ENCODE data around the gene MRPS24.

Gene MRPS24

GRCh38 chr7:43869006-43869866, at the start of gene MRPS24:
TSS of gene MRPS24 (minus strand) at chr7:43869517. CDS start at chr7:43869495, 22 bp downstream.
- no peak for TF ChIP-seq CTCF (IDR thresholded peaks at IDR 0.05; ENCODE audit: insufficient read depth, low read length, poor library complexity, severe bottlenecking)
- Histone ChIP-seq H3K36me3 (ENCODE audit: control insufficient read depth, insufficient read depth, low read length) (peaks cover 7% of the 10 kb centered on the region), H3K27me3 (replicated peaks; ENCODE audit: control insufficient read depth, insufficient read depth, low read length) (no peaks in the 10 kb centered on the region), H3K4me3 (replicated peaks; ENCODE audit: low read depth, low read length) (peak within 1 kb of the TSS; percentile 92)
- peak; percentile 97 for DNase-seq (ENCODE audit: extremely low read depth, insufficient read length)

- peaks cover 1% of the 10 kb centered on the region for H3K36me3 ChIP-seq (ENCODE audit: control insufficient read depth, insufficient read depth, low read length)
- no peak overlapping the region for H3K4me3 ChIP-seq (replicated peaks; ENCODE audit: low read depth, low read length)
- H3K27me3 ChIP-seq (replicated peaks; ENCODE audit: control insufficient read depth, insufficient read depth, low read length), result no peaks in the 10 kb centered on the region
- DNase-seq (ENCODE audit: extremely low read depth, insufficient read length), result no peak
- no peak for TF ChIP-seq CTCF (IDR thresholded peaks at IDR 0.05; ENCODE audit: insufficient read depth, low read length, poor library complexity, severe bottlenecking)
These were observed 46.6 kb upstream of the MRPS24 start for GRCh38 chr7:43915907-43916306.

- H3K27me3 ChIP-seq (replicated peaks; ENCODE audit: control insufficient read depth, insufficient read depth, low read length), result no peaks in the 10 kb centered on the region
- TF ChIP-seq CTCF (IDR thresholded peaks at IDR 0.05; ENCODE audit: insufficient read depth, low read length, poor library complexity, severe bottlenecking), result no peak
- DNase-seq (ENCODE audit: extremely low read depth, insufficient read length), result no peak
- H3K36me3 ChIP-seq (ENCODE audit: control insufficient read depth, insufficient read depth, low read length), result peaks cover 1% of the 10 kb centered on the region
- no peak overlapping the region for H3K4me3 ChIP-seq (replicated peaks; ENCODE audit: low read depth, low read length)
These were observed 45.5 kb upstream of the MRPS24 start for GRCh38 chr7:43914795-43915194.

- peak; percentile 68 for DNase-seq (ENCODE audit: extremely low read depth, insufficient read length)
- H3K4me3 ChIP-seq (replicated peaks; ENCODE audit: low read depth, low read length), result peak within 1 kb of the TSS; percentile 77
- H3K27me3 ChIP-seq (replicated peaks; ENCODE audit: control insufficient read depth, insufficient read depth, low read length), result no peaks in the 10 kb centered on the region
- TF ChIP-seq CTCF (IDR thresholded peaks at IDR 0.05; ENCODE audit: insufficient read depth, low read length, poor library complexity, severe bottlenecking), result no peak
- peaks cover 3% of the 10 kb centered on the region; the same call in 1 of the 2 replicates for H3K36me3 ChIP-seq (ENCODE audit: control insufficient read depth, insufficient read depth, low read length)
These were observed 37.2 kb upstream of the MRPS24 start, which contains the start of gene URGCP for GRCh38 chr7:43906331-43907010. TSS of gene URGCP (minus strand) at chr7:43906596. CDS start at chr7:43906575, 21 bp downstream.

GRCh38 chr7:43905956-43906330, 36.6 kb upstream of the MRPS24 start:
- peak; percentile 40 for DNase-seq (ENCODE audit: extremely low read depth, insufficient read length)

More at GRCh38 chr7:43905956-43906330, 36.6 kb upstream of the MRPS24 start:
- peak overlapping the region; percentile 77 for H3K4me3 ChIP-seq (replicated peaks; ENCODE audit: low read depth, low read length)
- no peaks in the 10 kb centered on the region for H3K27me3 ChIP-seq (replicated peaks; ENCODE audit: control insufficient read depth, insufficient read depth, low read length)
- H3K36me3 ChIP-seq (ENCODE audit: control insufficient read depth, insufficient read depth, low read length), result peaks cover 3% of the 10 kb centered on the region; the same call in 1 of the 2 replicates
- no peak for TF ChIP-seq CTCF (IDR thresholded peaks at IDR 0.05; ENCODE audit: insufficient read depth, low read length, poor library complexity, severe bottlenecking)

Measured in GM06990 (cell line).